Neural cell (in vitro differentiated cells): ENCODE results near the gene MAPK10.

Experiments
- CTCF ChIP-seq: fragments of 450-650 bp; IDR thresholded peaks from 2 replicates; pipeline ENCODE4 v1.5.1; 2014; ENCODE audit warnings: antibody characterized with exemption, mild to moderate bottlenecking, moderate library complexity; ENCODE audit not compliant: poor library complexity, severe bottlenecking
- EZH2 ChIP-seq: fragments of 200-600, 300-800 bp; shearing (Covaris generic), sonication (generic); IDR thresholded peaks from 2 replicates; pipeline ENCODE4 v1.6.1; 2014; ENCODE audit warnings: antibody characterized with exemption, low read length, borderline replicate concordance, mild to moderate bottlenecking; ENCODE audit not compliant: insufficient read depth, poor library complexity, severe bottlenecking
- REST ChIP-seq: IDR thresholded peaks from 2 replicates; pipeline ENCODE4 v1.6.1; 2012; ENCODE audit warnings: borderline replicate concordance

GRCh38 chr4:85952972-85953650, 406.7 kb downstream of the MAPK10 start:
- TF ChIP-seq EZH2 (no peak), CTCF (no peak), REST (no peak)
